GM12878 (cell line): ENCODE results near the gene IRAK3.

Source experiments
- HDGF ChIP-seq: fragments of 450-650 bp; IDR thresholded peaks from 2 replicates; pipeline ENCODE4 v1.6.1; 2016; ENCODE audit warnings: antibody characterized with exemption
- TF ChIP-seq, protein P1 (sequence below): IDR thresholded peaks from 2 replicates; pipeline ENCODE4 v1.6.1; 2012; ENCODE audit warnings: mild to moderate bottlenecking, low read depth, low read length

DNA sequence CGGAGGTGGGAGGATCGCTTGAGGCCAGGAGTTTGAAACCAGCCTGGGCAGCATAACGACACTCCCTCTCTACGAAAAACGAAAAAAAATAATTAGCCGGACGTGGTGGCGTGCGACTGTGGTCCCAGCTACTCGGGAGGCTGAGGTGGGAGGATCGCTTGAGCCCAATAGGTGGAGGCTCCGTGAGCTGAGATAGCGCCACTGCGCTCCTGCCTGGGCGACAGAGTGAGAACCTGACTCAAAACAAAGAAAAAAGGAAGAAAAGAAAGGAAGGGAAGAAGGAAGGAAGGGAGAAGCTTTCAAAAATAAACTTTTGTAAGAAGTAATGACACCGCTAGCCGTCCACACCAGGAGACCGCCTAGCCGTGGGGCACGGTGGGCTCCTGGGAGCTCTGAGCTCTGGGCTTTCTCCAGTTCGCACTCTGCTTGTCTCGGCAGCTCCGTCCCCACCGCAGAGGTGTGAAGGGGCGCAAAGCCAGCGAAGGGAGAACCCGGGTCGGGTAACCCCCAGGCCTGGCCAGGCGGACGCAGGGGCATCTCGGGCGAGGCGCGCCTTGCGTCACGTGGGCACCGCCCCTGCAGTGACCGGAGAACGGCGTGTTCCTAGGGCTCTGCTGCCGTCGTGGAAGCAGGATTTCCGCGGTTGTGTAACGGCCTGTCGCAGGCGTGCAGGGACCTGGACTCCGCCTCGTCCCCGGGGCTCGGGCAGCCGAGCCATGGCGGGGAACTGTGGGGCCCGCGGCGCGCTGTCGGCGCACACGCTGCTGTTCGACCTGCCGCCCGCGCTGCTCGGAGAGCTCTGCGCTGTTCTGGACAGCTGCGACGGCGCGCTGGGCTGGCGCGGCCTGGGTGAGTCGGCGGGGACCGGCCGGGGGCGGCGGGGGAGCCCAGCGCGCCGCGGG, at the start of gene IRAK3:
- TF ChIP-seq, protein P1, sequence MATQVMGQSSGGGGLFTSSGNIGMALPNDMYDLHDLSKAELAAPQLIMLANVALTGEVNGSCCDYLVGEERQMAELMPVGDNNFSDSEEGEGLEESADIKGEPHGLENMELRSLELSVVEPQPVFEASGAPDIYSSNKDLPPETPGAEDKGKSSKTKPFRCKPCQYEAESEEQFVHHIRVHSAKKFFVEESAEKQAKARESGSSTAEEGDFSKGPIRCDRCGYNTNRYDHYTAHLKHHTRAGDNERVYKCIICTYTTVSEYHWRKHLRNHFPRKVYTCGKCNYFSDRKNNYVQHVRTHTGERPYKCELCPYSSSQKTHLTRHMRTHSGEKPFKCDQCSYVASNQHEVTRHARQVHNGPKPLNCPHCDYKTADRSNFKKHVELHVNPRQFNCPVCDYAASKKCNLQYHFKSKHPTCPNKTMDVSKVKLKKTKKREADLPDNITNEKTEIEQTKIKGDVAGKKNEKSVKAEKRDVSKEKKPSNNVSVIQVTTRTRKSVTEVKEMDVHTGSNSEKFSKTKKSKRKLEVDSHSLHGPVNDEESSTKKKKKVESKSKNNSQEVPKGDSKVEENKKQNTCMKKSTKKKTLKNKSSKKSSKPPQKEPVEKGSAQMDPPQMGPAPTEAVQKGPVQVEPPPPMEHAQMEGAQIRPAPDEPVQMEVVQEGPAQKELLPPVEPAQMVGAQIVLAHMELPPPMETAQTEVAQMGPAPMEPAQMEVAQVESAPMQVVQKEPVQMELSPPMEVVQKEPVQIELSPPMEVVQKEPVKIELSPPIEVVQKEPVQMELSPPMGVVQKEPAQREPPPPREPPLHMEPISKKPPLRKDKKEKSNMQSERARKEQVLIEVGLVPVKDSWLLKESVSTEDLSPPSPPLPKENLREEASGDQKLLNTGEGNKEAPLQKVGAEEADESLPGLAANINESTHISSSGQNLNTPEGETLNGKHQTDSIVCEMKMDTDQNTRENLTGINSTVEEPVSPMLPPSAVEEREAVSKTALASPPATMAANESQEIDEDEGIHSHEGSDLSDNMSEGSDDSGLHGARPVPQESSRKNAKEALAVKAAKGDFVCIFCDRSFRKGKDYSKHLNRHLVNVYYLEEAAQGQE, result 0 out of 2 replicates have a peak, but pooled peaks have one; percentile 29
- no peak for TF ChIP-seq HDGF
